GM19372 (cell line): ENCODE results near the gene HS3ST3B1.
A peak's percentile ranks its signal among the peaks of the same experiment; 100 is the strongest.

Experiments used
- ATAC-seq: cut with Tn5 transposase; IDR thresholded peaks from one replicate; pipeline ENCODE4 v1.9.1; 2021; ENCODE audit warnings: mild to moderate bottlenecking, low read depth, moderate library complexity; ENCODE audit not compliant: unreplicated experiment

HS3ST3B1 gene

DNA sequence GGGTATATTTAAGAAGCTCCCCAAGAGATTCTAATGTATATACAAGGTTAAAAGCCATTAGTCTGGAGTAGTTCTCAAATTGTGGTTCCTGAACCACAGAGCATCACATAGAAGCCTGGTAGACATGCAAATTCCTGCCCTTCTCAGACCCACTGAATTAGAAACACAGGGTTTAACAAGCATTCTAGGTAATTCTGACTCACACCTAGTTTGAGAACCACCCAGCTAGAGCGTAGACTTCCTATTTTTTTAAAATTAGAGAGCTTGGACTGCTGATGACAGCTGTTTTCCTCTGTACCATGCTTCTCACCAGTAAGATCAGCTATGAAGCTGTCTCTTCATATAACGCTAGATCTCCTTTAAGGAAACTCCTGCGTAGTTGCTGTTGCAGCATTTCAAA lies 50.6 kb downstream of the HS3ST3B1 start:
- peak; percentile 75 for ATAC-seq

DNA sequence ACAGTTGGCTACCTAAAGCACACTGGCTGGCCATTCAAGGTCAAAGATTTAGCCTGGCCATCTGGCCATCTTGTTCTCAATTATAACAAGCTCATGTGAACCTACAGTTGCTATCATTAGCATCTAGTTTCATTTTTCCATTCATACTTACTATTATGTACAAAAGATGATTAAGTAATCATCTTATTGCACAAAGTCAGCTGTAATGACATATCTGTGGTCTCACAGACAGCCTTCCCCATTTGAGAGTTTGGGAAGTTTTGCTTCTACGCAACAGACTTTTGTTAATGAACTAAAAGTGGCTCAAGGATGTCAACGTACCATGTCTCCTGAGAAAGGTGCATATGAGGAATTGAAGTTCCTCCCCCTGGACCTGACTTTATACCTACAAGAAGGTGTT lies 51.3 kb downstream of the HS3ST3B1 start:
- ATAC-seq: no peak

DNA sequence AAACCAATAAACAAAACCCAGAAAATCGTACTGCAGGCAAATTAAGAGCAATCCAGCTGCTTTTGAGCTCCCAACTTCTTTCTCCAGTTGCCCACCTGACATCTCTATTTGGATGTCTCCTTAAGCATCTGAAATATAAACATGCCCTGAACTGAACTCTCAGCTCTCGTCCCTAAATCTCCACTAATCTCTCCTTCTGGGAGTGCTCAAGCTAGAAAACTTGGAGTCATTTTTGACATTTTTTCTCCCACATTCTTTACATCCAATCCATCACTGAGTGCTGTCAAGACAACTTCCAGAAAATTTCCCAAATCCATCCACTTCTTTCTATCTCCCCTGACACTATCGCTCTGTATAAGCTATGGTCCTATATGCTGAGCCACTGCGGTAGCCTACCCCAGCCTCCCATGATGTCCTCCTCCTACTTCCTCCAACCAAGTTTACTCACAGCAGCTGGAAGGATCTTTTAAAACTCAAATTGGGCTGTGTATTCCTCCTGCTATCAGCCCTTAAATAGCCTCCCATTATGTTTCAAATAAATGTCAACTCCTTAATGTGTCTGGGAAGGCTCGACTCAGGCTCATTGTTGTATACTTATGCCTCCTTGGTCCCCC lies 53.1 kb downstream of the HS3ST3B1 start:
- no peak for ATAC-seq

DNA sequence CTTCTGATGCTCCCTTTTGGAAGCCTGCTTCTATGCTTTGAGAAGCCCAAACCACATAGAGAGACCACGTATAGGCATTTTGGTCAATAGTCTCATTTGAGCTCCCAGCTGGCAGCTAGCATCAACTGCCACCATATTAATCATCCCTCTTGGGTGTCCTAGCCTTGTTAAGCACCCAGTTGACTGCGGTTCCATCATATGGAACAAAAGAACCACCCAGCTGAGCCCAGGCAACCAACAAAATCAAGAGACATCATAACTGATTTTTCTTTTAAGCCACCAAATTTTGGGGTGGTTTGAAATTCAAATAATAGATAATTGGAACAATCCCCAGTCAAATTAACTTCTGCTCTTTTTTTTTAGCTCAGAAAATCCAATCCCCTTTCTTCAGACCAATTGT lies 53.9 kb downstream of the HS3ST3B1 start:
- no peak for ATAC-seq

DNA sequence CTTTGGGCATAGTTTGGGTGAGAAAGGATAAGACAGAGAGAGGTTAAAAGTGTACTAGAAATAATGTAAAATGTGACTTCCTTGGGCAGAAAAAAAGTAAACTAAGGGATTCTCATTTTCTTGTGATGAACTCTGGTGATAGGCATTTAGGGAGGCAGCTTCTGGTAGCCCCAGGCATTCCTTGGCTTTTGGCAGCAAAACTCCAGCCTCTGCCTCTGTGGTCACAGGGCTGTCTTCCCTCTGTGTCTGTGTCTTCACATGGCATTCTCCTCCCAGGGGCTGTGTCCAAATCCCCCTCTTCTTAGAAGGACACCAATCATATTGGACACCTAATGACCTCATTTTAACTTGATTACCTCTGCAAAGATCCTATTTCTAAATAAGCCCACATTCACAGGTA lies 54.7 kb downstream of the HS3ST3B1 start:
- ATAC-seq: no peak

DNA sequence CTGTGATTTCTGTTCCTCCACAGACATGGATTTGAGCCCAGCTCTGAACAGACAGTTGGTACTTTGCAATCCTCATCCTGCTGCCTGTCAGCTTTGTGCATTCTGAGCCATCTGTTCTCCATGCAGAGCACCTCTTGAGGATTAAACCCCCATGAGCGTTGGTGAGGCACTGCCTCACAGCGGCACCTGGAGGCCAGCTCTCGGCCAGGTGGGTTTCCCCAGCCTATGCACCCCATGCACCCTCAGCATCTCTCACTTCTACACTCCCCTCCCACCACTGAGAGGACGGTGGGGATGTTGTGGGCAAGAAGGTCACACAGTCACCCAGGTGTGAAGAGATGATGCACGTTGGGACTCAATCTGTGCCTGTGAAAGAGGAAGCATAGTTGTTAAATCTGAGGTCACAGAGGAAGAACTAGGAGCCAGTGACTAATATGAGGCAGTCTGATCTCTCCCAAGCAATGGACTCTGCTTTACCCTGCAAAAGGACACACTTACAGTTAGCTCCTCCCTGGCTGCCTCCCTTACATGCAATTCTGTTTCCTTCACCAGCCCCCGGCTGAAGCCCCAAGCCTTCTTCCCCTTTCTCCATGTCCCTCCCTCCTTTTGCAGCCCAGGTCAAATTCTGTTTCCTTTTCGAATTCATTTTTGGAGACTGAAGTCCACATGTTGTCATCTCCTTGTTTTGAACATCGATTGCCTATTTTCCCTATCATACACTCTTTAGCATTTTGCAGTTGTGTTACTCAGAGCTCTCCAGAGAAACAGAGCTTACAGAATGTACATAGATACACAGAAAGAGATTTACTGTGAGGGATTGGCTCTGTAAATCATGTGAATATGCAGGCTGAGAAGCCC lies 58.5 kb downstream of the HS3ST3B1 start:
- peak; percentile 92 for ATAC-seq

DNA sequence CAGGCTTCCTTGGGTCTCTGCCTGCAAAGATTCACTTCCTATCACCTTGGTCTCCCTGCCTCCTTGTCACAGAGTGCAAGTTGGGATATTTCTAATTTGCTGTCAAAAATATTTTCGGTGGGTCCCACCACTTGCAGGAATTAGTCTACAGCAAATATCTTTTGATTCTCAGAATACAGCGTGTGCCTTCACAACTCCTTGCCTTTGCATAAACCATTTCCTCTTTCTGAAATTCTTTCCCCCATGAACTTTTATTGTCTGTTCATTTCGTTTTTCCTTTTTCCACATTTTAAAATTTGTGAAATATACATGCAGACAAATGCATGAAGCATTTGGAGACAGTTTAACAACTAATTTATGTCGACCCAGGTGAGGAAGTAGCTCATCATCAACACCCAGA lies 60.0 kb downstream of the HS3ST3B1 start:
- ATAC-seq: no peak

DNA sequence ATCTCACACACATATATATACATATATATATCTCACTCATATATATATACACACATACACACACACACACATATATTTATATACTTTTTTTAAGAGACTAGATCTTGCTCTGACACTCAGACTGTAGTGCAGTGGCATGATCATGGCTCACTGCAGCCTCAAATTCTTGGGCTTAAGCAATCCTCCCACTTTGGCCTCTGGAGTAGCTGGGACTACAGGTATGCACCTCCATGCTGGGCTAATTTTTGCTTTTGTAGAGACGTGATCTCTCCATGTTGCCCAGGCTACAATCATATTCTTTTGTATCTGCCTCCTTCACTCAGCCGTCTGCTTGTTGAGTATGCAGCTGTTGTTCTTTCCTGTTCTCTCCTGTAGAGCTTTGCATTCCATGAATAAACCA lies 60.6 kb downstream of the HS3ST3B1 start:
- ATAC-seq: no peak

DNA sequence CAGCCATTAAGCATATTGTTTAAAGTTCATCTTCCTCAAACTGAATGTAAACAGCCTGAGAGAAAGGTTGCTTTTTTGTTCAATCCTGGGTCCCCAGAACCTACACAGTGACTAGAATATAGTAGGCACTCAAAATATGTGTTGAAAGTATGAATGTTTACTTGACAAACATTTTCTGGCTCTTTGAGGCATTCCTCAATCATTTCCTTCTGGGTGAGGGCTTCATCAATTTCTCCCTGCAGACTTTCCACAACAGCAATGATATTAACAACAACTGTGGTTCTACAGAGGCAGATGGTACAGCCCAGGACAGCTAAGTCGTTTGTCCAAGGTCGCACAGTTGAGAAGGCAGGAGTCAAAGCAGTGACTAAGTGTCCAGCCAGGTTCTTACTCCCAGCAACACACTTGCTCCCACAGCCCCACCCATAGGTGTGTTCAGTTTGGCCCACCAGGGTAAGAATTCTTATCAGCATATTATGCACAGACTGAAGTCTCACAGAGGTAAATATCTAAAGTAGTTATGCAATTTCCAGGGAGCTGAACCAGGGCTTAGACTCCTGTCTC lies 61.1 kb downstream of the HS3ST3B1 start:
- no peak for ATAC-seq

DNA sequence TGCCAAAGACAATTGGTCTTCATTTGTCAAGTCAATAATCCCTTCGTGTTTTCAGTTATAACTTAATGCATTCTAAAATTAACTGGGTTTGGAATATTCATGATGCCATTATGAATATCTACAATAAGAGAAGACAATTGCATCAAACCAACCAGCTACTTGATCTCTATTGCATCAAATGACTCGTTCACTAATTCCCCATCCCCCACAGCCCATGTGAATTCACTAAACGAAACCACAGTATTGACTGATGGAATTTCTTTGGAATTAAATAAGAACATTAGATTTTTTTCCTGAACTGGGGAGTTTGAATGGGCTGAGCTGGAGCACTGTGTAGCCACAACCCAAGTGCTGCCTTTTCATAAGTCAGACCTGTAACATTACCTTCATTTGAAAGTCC lies 65.3 kb downstream of the HS3ST3B1 start:
- no peak for ATAC-seq

DNA sequence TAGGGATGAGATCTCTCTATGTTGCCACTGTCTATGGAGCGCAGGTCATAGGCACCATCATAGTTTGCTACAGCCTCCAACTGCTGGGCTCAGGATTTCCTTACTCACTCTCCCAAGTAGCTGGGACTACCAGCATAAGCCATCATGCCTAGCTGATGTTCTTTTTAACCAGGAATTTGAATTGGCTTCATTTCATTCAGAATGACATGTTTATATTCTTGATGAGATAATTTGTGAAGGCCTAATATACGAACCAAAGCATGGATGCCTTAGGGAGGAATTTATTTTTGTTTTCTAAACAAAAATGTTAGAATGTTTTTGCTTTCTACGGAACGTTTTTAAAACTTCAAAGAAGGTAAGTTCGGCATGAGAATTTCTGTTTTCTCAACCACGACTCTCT lies 71.6 kb downstream of the HS3ST3B1 start:
- ATAC-seq: no peak

DNA sequence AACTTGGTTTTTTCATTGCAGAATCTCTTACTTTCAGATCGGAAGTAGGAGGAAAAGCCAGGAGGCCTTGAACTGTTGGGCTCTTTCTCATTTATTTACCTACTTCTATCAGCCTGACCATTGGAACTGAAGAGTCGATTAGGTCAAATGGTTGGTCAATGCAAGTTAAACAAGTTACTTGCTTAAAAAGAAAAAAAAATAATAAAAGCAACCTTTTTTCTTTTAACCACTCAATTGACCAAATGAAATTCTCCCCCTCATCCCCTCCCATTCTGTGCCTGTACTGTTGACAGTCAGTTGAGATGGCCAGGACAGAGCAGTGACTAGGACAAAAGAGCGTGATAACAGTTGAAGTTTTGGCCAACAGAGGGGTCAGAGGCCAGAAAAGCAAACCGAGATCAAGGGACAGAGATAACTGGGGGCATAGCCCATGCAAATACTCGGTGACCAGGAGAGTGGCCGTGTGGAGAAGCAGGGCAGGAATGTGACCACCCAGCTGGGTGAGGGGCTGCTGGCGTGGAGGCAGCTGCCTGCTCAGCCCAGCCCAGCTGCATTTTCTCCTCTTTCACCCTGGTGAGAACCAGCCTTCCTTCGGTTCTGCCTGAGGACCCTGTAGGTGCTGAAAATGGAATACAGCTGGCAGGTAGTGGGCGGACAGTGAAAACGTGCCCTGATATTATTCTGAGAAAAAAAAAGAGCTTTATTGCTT lies 72.2 kb downstream of the HS3ST3B1 start:
- ATAC-seq: no peak

DNA sequence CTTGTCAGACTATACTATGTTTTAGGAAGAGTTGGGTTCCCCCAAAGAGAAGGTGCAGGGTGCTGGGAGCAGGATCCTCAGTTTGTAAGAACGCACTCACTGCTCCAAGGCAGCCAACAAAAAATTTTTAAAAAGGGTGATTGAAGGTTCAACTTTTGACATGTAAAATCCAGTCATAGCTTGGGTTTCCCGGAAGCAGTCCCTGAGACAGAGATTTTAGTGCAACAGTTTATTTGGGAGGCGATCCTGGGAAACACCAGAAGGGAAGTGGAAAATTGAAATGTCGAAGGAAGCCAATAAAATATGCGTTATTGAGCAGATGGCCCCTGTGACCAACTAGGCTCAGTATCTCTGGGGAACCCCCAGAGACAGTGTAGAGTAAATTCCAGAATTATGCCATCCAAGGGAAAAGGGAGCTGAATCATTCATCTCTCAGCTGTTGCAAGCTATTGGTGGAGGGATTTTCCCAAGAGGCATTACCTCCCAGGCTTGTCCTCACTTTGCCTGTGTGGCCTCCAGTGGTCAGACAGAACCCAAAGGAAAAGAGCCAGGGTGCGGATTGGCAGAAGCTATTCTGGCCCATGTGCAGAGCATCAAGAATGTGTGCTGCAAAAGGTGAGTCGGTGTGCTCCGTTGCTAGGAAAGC lies 72.9 kb downstream of the HS3ST3B1 start:
- no peak for ATAC-seq

DNA sequence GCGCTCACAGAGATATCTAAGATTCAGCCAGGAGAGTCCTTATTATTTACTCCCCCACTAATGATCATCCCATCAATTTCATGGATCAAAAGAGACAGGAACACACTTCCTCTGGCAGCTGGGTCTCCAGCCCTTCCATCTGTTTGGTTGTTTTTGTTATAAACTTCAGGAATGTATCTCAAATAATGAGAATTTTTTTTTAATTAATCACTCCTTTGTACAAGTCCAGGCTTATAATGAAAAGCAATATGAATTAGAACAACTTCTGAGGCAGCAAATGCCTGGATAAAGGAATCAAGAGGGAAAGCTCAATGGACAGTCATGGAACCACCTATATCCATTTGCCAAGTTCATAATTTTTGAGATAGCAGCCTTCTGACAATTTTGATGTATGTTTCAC lies 73.4 kb downstream of the HS3ST3B1 start:
- no peak for ATAC-seq

DNA sequence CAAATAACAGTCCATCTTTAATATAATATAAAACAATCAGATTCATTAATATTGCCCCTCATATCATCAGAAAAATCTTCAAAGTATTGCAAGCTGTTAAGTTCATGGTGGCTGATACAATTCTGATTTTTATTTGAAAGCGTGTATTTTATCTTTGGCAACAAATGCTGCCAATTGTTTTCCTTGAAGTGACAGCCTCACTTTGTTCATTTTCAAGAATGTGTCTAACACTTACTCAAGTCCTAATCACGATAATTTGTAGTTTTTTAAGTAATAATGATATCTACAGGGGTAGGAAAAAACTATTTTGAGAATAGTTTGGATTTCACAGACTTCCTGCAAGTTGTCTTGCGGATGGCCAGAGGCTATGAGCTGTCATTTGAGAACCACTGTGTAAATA lies 75.8 kb downstream of the HS3ST3B1 start:
- ATAC-seq: no peak

DNA sequence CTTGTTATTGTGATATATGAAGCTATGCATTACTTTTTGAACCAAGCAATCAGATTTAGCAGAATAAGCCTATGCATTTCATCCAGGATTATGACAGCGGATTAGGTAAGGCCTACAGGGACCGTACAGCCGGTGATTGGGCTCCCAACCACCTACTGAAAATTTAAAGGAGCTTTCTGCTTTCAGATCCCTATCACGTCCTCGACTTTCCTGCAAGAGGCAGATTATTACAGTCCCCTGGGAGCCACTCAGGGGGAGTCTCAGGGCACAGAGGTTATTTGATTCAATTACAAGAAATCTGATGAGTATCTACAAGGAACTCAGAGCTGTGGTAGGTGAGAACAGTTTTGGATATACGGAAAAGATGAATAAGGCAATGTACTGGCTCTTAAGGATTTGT lies 80.7 kb downstream of the HS3ST3B1 start:
- ATAC-seq: no peak

DNA sequence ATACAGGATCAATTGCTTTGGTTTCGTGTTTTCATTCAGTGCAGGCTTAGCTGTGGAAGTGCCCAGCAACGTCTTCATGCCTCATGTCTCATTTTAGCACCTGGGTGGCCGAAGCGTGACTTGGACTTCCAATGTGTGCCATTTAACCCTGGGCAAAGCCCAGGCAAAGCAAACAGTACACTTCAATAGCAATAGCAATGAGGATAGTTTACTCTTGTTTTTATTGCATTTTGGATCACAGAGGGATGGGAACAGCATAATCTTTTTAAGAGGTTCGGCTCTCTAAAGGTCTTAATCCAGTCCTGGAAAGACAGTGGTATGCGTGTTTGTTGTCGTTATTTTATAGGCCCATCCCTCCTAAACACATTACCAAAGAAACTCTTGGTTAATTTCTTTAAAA lies 86.2 kb downstream of the HS3ST3B1 start:
- no peak for ATAC-seq

DNA sequence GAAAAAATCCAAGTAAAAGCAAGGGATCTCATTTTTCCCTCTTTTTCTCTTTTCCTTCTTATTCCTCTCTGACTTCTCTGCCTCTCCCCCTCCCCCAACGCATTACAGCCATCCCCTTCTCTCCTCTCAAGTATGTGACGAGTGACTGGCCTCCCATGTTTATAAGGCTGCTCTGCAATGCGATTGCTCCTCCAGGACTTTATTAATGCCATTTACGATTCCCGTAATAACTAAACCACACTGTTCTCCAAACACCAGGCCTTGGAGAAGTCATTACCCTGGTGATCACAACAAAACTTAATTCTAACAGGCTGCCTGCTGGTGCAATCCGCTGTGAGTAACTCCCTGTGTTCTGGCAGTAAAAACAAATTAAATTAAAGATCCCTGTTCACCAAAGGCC lies 88.8 kb downstream of the HS3ST3B1 start:
- no peak for ATAC-seq

DNA sequence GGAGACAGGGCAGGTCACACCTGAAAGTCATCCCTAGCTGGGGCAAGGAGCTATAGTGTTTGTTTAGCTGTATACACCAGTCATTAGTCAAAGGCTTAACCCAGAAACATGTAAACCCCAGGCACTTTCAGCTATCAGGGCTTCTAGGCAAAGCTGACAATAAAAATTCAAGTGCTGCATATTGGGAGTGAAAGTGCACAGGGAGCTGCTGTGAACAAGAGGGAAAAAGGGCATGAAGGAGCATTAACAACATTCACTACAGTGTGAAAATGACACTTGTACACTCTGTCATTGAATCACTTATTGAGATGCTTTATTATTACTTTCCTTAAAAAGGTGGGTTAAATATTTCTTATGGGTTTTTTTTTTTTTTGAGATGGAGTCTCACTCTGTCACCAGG lies 92.8 kb downstream of the HS3ST3B1 start:
- ATAC-seq: no peak

DNA sequence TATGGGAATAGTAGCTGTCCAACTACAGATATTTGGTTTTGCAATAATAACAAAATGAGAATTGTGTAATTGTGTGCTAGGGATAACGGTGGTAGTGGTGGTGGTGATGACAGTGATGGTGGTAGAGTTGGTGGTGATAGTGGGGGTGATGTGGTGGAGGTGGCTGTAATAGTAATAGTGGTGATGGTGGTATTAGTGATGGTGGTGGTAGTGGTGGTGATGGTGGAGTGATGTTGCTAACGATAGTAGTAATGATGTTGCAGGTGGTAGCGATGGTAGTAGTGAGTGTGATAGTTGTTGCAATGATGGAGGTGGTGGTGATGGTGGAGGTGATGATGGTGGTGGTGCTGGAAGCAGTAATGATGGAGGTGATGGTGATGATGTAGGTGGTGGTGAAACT lies 94.4 kb downstream of the HS3ST3B1 start:
- no peak for ATAC-seq

DNA sequence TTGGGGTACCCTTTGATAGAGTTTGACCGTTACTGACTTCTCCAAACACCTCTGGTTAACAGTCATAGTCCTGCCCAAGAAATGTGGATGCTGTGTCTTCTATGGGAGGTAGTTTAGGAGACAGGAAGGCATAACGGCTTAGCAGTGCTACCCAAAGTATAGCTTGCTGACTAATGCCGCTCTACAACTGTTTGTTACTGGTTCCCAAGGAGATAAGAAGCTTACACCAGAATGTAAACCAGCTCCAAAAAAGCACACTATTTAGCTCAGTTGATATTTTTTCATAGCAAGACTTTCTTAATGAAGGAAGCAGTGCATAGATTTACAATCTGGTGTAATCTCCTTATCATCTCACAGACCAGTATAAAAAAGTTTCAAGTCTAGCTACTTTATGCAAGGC lies 95.7 kb downstream of the HS3ST3B1 start:
- ATAC-seq: no peak
